HL-60 (cell line): ENCODE data around the gene CLIP2.

Experiments
- DNase-seq, 2 experiments: peaks; one replicate each; pipeline ENCODE4 v3.0.0-alpha.2; 2010 to 2020; ENCODE audit warnings: low read depth in 1 of 2, low spot score in 1 of 2
- H3K27ac ChIP-seq: fragments of 250-450 bp; sonication (Bioruptor Pico); replicated peaks from 2 replicates; pipeline ENCODE4 v1.5.1; 2020; ENCODE audit warnings: mild to moderate bottlenecking, moderate library complexity
- H3K27me3 ChIP-seq: fragments of 250-450 bp; sonication (Bioruptor Pico); 2 replicates; pipeline ENCODE4 v1.5.1; 2021; ENCODE audit warnings: mild to moderate bottlenecking, moderate library complexity; ENCODE audit not compliant: insufficient read depth, poor library complexity, severe bottlenecking
- H3K4me3 ChIP-seq: replicated peaks from 2 replicates; pipeline ENCODE4 v1.5.1; 2011; ENCODE audit warnings: mild to moderate bottlenecking, control low read depth, low read length; ENCODE audit not compliant: insufficient read depth
- CTCF ChIP-seq: IDR thresholded peaks from one replicate; pipeline ENCODE4 v1.5.1; 2011; ENCODE audit warnings: low read length, control low read depth, inconsistent platforms; ENCODE audit not compliant: insufficient read depth
- GABPA ChIP-seq: IDR thresholded peaks from 2 replicates; pipeline ENCODE4 v1.6.1; 2012; ENCODE audit warnings: low read depth
- POLR2AphosphoS5 ChIP-seq: IDR thresholded peaks from 2 replicates; pipeline ENCODE4 v1.6.1; 2012; ENCODE audit warnings: low read depth
- REST ChIP-seq: IDR thresholded peaks from 2 replicates; pipeline ENCODE4 v1.6.1; 2012; ENCODE audit warnings: low read depth; ENCODE audit not compliant: insufficient replicate concordance
- SPI1 ChIP-seq: IDR thresholded peaks from 2 replicates; pipeline ENCODE4 v1.6.1; 2012; ENCODE audit warnings: low read depth, mild to moderate bottlenecking, borderline replicate concordance

CLIP2 gene

GRCh38 chr7:74454925-74455288 lies 165.7 kb downstream of the CLIP2 start:
- no peak overlapping the region for H3K4me3 ChIP-seq
- TF ChIP-seq CTCF (no peak), GABPA (no peak), SPI1 (no peak)
- H3K27me3 ChIP-seq = no peaks in the 10 kb centered on the region
- no peak for DNase-seq
- no peak overlapping the region for H3K27ac ChIP-seq

- DNase-seq = no peak
- H3K4me3 ChIP-seq = no peak overlapping the region
- TF ChIP-seq SPI1 = no peak
- TF ChIP-seq REST = no peak
- TF ChIP-seq POLR2AphosphoS5 = no peak
- no peak for TF ChIP-seq GABPA
- TF ChIP-seq CTCF = no peak
- H3K27me3 ChIP-seq = no peaks in the 10 kb centered on the region
- no peak overlapping the region for H3K27ac ChIP-seq
These were observed 166.1 kb downstream of the CLIP2 start for GRCh38 chr7:74455291-74455804.
